WERI-Rb-1 (cell line): ENCODE results near the gene NCOA1.

Source experiments
- DNase-seq: peaks from one replicate; pipeline ENCODE4 v3.0.0-alpha.2; 2020
- H3K27ac ChIP-seq: fragments of 250-450 bp; sonication (Bioruptor Pico); 2 replicates; pipeline ENCODE4 v1.5.1; 2020; ENCODE audit warnings: mild to moderate bottlenecking, moderate library complexity
- H3K27me3 ChIP-seq: fragments of 250-450 bp; sonication (Bioruptor Pico); 2 replicates; pipeline ENCODE4 v1.5.1; 2021; ENCODE audit warnings: mild to moderate bottlenecking, low read depth, moderate library complexity; ENCODE audit not compliant: insufficient read depth, severe bottlenecking
- H3K36me3 ChIP-seq: fragments of 250-450 bp; sonication (Bioruptor Pico); 2 replicates; pipeline ENCODE4 v1.5.1; 2020; ENCODE audit warnings: mild to moderate bottlenecking, moderate library complexity
- H3K4me3 ChIP-seq: 2 replicates; pipeline ENCODE4 v1.5.1; 2011; ENCODE audit warnings: low read depth, mild to moderate bottlenecking, control low read depth, low read length
- H3K9me3 ChIP-seq: fragments of 250-450 bp; sonication (Bioruptor Pico); 2 replicates; pipeline ENCODE4 v1.5.1; 2021; ENCODE audit warnings: mild to moderate bottlenecking, moderate library complexity; ENCODE audit not compliant: severe bottlenecking
- CTCF ChIP-seq: IDR thresholded peaks from 2 replicates; pipeline ENCODE4 v1.5.1; 2011; ENCODE audit warnings: low read depth, mild to moderate bottlenecking, control low read depth, inconsistent platforms, low read length

The NCOA1 gene

GRCh38 chr2:24818721-24819167 is 327.7 kb downstream of the NCOA1 start:
- Histone ChIP-seq H3K9me3 (no peaks in the 10 kb centered on the region), H3K36me3 (peaks cover 93% of the 10 kb centered on the region), H3K4me3 (no peak overlapping the region), H3K27ac (no peak overlapping the region), H3K27me3 (no peaks in the 10 kb centered on the region)
- TF ChIP-seq CTCF: no peak
- no peak for DNase-seq

- TF ChIP-seq CTCF: no peak
- Histone ChIP-seq H3K27me3 (no peaks in the 10 kb centered on the region), H3K36me3 (peaks cover 93% of the 10 kb centered on the region), H3K27ac (no peak overlapping the region), H3K9me3 (no peaks in the 10 kb centered on the region), H3K4me3 (no peak overlapping the region)
- no peak for DNase-seq
These were observed 328.6 kb downstream of the NCOA1 start for GRCh38 chr2:24819442-24820174.

- no peak for TF ChIP-seq CTCF
- no peak for DNase-seq
- peaks cover 92% of the 10 kb centered on the region for H3K36me3 ChIP-seq
These were observed 329.1 kb downstream of the NCOA1 start for GRCh38 chr2:24820175-24820513.

More at GRCh38 chr2:24820175-24820513, 329.1 kb downstream of the NCOA1 start:
- H3K4me3 ChIP-seq: no peak overlapping the region
- no peaks in the 10 kb centered on the region for H3K27me3 ChIP-seq
- H3K27ac ChIP-seq: no peak overlapping the region
- no peaks in the 10 kb centered on the region for H3K9me3 ChIP-seq
